ENCODE measurements around the gene CAV1. TPM values are rescaled to one million over a fixed set of nuclear protein-coding genes. Genes with fewer than 3 reads are reported as not detected.

Gene CAV1
- total RNA-seq, 1 donor from 2014 or later, result 1,552 TPM

- no peak for DNase-seq (ENCODE audit: low read depth, low spot score)
Measured at GRCh38 chr7:116557066-116557585, 32.3 kb downstream of the CAV1 start.

GRCh38 chr7:116557901-116558300 lies 33.1 kb downstream of the CAV1 start:
- no peak for DNase-seq (ENCODE audit: low read depth, low spot score)

GRCh38 chr7:116560021-116560970 lies 35.5 kb downstream of the CAV1 start:
- DNase-seq (ENCODE audit: low read depth, low spot score), result no peak

GRCh38 chr7:116561697-116562483 lies 37.1 kb downstream of the CAV1 start:
- no peak for DNase-seq (ENCODE audit: low read depth, low spot score)

GRCh38 chr7:116562529-116563121 lies 37.8 kb downstream of the CAV1 start:
- no peak for DNase-seq (ENCODE audit: low read depth, low spot score)

GRCh38 chr7:116565981-116566380 lies 41.1 kb downstream of the CAV1 start:
- no peak for DNase-seq (ENCODE audit: low read depth, low spot score)

GRCh38 chr7:116566666-116567065 lies 41.8 kb downstream of the CAV1 start:
- no peak for DNase-seq (ENCODE audit: low read depth, low spot score)

GRCh38 chr7:116569737-116570136 lies 44.9 kb downstream of the CAV1 start:
- no peak for DNase-seq (ENCODE audit: low read depth, low spot score)

GRCh38 chr7:116570306-116570705 lies 45.5 kb downstream of the CAV1 start:
- no peak for DNase-seq (ENCODE audit: low read depth, low spot score)

- peak; percentile 66 for DNase-seq (ENCODE audit: low read depth, low spot score)
Measured at GRCh38 chr7:116571037-116571436, 46.2 kb downstream of the CAV1 start.

- no peak for DNase-seq (ENCODE audit: low read depth, low spot score)
Measured at GRCh38 chr7:116571552-116571951, 46.7 kb downstream of the CAV1 start.

- DNase-seq (ENCODE audit: low read depth, low spot score), result no peak
Measured at GRCh38 chr7:116572036-116572435, 47.2 kb downstream of the CAV1 start.

- DNase-seq (ENCODE audit: low read depth, low spot score), result no peak
Measured at GRCh38 chr7:116573541-116573940, 48.7 kb downstream of the CAV1 start.

GRCh38 chr7:116574025-116574822 lies 49.4 kb downstream of the CAV1 start:
- DNase-seq (ENCODE audit: low read depth, low spot score), result no peak

- DNase-seq (ENCODE audit: low read depth, low spot score), result no peak
Measured at GRCh38 chr7:116575853-116576252, 51.0 kb downstream of the CAV1 start.

- peak; percentile 91 for DNase-seq (ENCODE audit: low read depth, low spot score)
Measured at GRCh38 chr7:116576350-116577319, 51.8 kb downstream of the CAV1 start.

- DNase-seq (ENCODE audit: low read depth, low spot score), result no peak
Measured at GRCh38 chr7:116577320-116577871, 52.6 kb downstream of the CAV1 start.

GRCh38 chr7:116578526-116578925 lies 53.7 kb downstream of the CAV1 start:
- DNase-seq (ENCODE audit: low read depth, low spot score), result no peak

GRCh38 chr7:116579322-116579721 lies 54.5 kb downstream of the CAV1 start:
- no peak for DNase-seq (ENCODE audit: low read depth, low spot score)

All from pulmonary artery endothelial cell (primary cell).